Limb (tissue), 2 donors: ENCODE data around the gene LPIN2.
"Not testable (repeated sequence)": the region's sequence is repeated elsewhere in the genome, so short reads cannot be mapped to it uniquely, and the experiment has no call there.

Source experiments
- DNase-seq, 2 donors: peaks; one replicate each; pipeline ENCODE4 v3.0.0-alpha.2; 2016; ENCODE audit errors: extremely low spot score in 2 of 2

The LPIN2 gene

GRCh38 chr18:3046216-3046808 lies 33.4 kb upstream of the LPIN2 start:
- DNase-seq = no peak

GRCh38 chr18:3044931-3045698 lies 32.2 kb upstream of the LPIN2 start:
- DNase-seq = no peak

DNA sequence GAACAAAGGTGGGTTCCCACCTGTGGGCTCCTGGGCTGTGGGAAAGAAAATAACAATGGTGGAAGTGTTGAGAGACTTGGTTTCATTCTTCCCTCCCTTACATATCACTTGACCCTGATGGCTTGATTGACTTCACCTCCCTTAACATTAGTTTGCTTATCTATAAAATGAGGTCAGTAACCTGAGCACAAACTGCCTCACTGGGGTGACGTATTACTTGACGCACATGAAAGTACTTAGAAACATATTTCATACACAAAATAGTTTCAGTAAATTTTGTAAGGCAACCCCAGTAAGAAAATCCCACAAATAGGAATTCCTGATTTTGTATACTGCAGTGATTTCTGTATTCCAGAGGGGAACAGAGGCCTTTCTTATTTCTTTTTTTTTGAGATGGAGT lies 29.4 kb upstream of the LPIN2 start:
- DNase-seq = no peak

DNA sequence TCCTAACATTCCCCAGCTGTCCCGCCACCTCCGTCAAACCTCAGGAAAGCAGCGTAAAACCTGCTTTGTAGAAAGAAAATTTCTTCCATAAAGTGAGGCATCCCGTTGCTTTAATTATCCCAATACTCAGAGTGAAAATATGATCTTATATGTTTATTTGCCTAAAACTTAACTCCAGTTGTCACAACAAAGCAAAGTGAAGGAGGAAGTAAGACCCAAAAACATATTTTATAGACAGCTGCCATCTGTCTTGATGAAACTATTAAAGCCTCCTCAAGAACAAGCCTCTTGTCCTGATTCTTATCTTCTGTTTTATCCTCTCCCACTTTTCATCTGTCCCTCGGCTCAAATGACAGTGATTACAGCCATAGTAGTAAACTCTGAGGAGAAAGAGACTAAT lies 28.9 kb upstream of the LPIN2 start:
- DNase-seq = no peak

GRCh38 chr18:3040881-3041280 lies 27.9 kb upstream of the LPIN2 start:
- DNase-seq = no peak

DNA sequence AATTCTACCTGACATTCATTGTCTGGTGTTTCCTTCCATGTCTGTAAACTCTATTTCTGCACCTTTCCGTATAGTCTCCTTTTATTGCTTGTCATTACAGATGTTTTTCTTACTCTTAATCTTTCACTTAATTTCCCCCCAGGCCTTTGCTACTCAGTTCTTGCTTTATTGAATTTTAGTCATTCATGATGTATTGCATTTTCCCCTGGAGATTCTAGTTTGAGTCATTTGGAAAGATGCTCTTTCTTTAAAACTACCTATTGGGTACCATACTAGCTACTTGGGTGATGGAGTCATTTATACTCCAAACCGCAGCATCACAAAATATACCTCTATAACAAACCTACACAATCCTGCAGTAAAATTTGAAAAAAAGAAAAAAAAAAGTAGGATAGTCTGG lies 27.2 kb upstream of the LPIN2 start:
- DNase-seq = no peak

DNA sequence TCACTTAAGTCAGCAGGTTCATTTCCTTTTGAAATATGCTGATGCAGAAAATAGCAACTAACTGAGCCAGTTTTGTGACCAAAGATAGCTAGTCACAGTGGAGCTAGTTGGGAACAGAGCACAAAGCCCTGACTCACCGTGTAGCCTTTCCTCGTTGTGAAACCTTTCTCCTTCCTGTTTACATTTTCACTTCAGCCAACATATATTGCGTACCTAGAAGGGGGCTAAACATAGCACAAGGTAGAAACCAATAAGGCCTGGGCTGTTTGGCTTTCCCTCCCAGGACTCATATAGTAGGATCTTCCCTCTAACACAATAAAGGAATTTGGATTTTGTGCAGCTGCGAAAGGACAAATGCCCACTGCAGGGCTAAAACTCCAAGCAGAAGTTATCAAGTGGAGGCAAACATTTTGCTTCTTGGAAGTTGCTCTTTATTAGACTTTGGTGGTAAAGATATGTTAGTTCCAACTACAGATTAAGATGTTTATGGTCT lies 24.5 kb upstream of the LPIN2 start:
- no peak for DNase-seq

DNA sequence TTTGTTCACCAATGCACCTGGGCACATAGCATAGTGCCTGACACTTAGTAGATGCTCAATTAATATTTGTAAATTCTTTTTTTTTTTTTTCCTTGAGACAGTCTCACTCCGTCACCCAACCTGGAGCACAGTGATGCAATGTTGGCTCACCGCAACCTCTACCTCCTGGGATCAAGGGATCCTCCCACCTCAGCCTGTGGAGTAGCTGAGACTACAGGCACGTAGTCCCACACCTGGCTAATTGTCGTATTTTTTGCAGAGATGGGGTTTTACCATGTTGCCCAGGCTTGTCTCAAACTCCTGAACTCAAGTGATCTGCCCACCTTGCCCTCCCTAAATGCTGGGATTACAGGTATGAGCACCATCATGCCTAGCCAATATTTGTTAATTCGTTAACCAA lies 23.2 kb upstream of the LPIN2 start:
- no peak for DNase-seq

- no peak for DNase-seq
Observed at GRCh38 chr18:3035635-3036034, 22.7 kb upstream of the LPIN2 start.

DNA sequence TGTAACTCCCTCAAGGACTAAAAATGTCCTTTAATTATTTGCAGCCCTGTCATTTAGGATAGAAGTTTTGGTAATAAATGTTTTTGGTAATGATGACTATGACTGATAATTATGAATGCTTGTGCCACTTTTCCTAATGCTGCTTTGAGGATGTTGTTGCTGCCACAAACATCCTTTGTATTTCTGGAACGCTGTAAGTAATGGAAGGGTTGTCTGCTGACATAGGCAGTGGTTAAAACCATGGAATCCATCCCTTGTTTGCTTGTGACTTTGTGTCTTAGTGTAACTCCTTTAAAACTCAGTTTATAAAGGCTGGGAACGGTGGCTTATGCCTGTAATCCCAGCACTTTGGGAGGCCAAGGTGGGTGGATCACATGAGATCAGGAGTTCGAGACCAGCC lies 19.8 kb upstream of the LPIN2 start:
- no peak for DNase-seq

DNA sequence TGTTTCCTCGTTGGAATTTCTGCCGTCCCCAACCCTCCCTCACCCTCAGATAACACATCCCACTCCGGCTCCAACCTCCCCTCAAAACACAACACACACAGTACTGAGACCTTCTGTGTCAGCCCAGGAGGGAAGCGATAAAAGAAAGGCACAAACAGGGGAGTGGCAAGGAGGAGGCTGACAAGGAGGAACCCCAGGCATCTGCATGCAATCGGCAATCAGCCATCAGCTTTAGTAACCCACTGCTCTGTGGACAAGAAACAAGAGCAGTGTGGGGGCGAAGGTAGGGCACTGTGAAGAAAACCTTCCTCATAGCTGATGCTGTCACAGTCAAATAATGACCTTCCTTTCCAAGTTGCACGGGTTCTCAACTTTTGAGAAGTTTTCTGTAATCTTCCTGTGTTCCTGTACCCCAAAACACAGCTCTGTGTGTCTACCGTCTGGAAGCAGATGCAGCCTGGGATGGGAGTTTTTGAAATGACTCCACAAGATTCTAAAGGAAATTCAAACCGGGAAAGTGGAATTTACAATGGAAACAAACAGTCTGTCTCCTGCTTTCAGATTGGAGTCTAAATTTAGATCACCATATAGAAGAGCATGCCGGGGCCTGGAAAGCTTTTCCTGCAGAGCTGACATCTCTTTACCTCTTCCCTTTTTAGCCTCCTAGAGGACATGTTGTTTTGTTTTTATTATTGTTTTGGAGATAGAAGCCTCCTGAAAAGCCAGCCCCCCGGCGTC lies 16.4 kb upstream of the LPIN2 start:
- peak in 1 of 2 donors; percentile 74 for DNase-seq

DNA sequence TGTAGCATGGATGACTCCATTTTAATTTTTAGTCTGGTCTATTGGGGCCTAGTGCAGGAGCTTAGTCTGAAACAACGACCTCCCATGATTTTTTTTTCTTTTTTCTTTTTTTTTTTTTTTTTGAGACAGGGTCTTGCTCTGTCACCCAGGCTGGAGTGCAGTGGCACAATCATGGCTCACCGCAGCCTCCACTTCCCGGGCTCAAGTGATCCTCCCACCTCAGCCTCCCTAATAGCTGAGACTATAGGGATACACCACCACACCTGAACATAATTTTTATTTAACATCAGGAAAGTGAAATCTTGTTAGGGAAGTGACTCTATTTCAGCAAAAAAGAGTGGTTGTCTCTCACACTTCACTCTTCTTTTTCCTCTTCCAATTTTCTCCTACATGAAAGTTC lies 15.2 kb upstream of the LPIN2 start:
- DNase-seq = not testable (repeated sequence)

DNA sequence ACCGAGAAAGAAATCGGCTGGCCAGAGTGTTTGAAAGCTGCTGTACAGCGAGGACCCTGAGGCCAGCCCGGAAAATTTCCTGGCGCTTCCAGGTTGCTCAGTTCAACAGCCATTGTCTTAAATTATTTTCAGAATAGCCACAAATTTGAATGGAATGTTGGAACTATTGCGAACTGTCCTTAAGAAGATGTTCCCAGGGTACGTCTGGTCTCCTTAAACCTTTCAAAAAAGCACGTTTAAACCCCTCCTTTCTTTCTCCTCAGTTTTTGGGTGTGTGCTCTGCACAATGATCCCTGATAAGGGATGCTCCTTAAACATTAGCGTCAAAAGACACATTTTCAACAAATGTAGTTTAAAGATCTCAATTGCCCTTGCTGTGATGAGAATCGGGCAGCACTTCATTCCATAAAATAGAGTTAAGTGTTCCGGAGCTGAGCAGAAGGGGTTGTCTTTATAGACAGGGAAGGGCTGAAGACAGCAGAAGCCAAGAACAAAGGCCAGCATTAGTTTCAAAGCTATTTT lies 14.5 kb upstream of the LPIN2 start:
- DNase-seq = no peak

DNA sequence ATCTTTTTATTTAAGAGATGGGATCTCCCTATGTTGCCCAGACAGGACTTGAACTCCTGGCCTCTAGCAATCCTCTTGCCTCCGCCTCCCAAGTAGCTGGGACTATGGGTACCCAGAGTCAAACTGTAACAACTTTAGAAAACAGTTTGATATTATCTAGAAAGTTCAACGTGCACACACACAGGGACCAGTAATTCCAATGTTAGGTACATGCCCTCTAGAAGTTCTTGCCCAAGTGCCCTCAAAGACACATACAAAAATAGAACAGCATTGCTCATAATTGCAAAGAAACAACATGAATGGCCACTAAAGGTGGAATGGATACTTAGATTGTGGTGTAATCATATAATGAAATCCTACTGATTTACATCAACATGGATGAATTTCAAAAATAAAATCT lies 12.6 kb upstream of the LPIN2 start:
- DNase-seq = no peak

DNA sequence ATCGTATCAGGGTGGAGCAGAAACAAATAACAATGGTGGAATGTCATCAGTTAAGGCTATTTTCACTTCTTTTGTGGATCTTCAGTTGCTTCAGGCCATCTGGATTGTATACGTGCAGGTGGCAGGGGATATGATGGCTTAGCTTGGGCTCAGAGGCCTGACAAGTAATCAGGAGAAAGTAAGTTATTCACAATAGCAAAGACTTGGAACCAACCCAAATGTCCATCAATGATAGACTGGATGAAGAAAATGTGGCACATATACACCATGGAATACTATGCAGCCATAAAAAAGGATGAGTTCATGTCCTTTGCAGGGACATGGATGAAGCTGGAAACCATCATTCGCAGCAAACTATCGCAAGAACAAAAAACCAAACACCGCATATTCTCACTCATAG lies 10.7 kb upstream of the LPIN2 start:
- DNase-seq = not testable (repeated sequence)

DNA sequence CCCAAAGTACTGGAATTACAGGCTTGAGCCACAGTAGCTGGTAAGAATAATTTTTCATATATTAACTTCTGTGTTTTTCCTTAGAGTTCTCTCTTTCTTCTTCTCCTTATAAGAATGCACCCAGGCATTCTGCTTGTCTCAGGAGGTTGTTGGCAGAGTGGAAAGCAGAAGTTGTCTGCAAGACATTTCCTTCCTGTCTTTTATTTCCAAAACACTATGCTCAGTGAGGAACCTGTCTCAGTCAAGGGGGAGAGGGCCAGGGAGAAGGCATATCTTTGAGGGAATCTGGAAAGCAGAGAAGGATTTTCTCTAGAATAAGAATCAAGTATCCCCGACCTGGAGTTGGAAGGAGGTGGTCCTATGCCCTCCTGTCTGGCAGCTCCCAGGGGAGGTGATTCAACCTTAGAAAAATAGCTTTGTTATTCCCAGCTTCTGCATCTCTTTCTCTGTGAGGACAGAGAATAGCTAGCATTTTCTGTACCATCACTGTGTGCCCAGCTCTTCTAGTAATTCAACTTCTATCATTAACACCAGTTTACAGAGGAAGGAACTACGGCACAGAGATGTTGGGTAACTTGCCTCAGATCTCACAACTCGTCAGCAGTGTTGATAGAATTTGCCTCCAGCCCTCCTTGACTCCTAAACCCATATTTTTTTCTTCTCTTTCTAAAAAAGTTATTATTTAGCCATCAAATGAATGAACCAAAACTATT lies 3.8 kb upstream of the LPIN2 start:
- no peak for DNase-seq

DNA sequence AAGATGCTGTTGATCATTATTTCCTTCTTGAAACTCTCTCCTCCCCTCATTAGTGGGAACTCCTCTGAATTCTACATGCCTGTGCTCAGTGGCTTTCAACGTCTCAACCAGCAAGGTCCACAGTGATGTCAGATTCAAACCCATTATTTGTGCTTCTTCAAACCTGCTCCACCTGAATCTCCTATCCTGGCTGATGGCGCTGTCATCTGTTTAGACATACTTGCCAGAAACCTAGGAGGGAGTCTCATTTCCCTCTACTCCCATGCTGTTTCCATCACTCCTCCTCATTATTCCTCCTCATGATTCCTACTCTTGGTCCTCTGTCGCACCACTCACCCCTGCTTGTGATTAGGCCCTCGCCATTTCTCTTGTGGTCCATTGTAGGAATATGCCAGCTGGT lies 2.9 kb upstream of the LPIN2 start:
- no peak for DNase-seq

GRCh38 chr18:3015204-3015592 lies 2.3 kb upstream of the LPIN2 start:
- DNase-seq = no peak

DNA sequence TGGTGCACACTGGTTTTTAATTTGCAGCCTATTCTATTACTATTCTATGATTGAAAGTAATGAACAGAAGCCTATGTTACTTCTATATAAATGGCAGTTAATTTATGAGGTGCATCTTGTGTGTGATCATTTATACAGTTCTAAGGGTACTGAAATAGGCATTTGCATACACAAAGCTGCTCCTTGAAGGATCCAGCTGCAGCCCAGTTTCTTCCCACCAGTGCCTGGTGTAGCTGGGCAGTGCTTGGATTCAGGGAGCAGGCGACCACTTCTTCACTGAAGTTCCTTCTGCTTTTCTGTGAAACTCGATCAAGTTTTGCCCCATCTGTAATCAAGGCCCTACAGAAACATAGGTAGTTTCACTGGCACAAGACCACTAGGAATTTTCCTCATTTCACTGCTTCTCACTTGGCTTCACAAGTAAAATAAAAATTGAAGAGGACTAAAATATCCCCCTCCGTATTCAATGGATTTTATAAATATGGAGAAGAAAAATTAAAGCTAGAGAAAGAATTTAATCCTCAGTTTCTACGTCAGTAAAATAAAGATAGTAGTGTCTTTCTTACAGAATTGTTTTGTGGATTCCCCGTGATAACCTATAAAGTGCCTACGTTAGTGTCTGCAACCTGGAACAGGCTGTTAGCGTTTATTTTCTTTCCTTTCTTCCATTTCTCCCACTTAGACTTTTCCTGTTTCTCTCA lies 1.7 kb upstream of the LPIN2 start:
- DNase-seq = no peak

GRCh38 chr18:3012136-3013023 lies 564 bp downstream of the LPIN2 start:
- DNase-seq = peak; percentile 47 to 81
